ENCODE data around the gene TMED10.
A peak's percentile ranks its signal among the peaks of the same experiment; 100 is the strongest.

The TMED10 gene

GRCh38 chr14:75217508-75218206 lies 41.2 kb upstream of the TMED10 start:
- Mint-ChIP-seq H3K9me3 (no peaks in the 10 kb centered on the region), H3K27ac (no peak overlapping the region), H3K27me3 (ENCODE audit: low read depth) (no peaks in the 10 kb centered on the region), H3K36me3 (ENCODE audit: low read depth) (no peaks in the 10 kb centered on the region), H3K4me3 (no peak overlapping the region), H3K4me1 (no peaks in the 10 kb centered on the region)
- TF ChIP-seq CTCF (IDR thresholded peaks at IDR 0.05; ENCODE audit: unreplicated experiment in 3 of 3) = no peak

- H3K36me3 Mint-ChIP-seq (ENCODE audit: low read depth) = no peaks in the 10 kb centered on the region
- no peak overlapping the region for H3K4me3 Mint-ChIP-seq
- H3K27me3 Mint-ChIP-seq (ENCODE audit: low read depth) = no peaks in the 10 kb centered on the region
- H3K27ac Mint-ChIP-seq = no peak overlapping the region
- no peaks in the 10 kb centered on the region for H3K9me3 Mint-ChIP-seq
- no peak for TF ChIP-seq CTCF (IDR thresholded peaks at IDR 0.05; ENCODE audit: unreplicated experiment in 3 of 3)
- no peaks in the 10 kb centered on the region for H3K4me1 Mint-ChIP-seq
These were observed 40.1 kb upstream of the TMED10 start for GRCh38 chr14:75216427-75217006.

GRCh38 chr14:75215520-75215919 lies 39.1 kb upstream of the TMED10 start:
- Mint-ChIP-seq H3K27me3 (ENCODE audit: low read depth) (no peaks in the 10 kb centered on the region), H3K36me3 (ENCODE audit: low read depth) (no peaks in the 10 kb centered on the region), H3K27ac (no peak overlapping the region), H3K4me1 (no peaks in the 10 kb centered on the region), H3K9me3 (no peaks in the 10 kb centered on the region), H3K4me3 (no peak overlapping the region)
- TF ChIP-seq CTCF (IDR thresholded peaks at IDR 0.05; ENCODE audit: unreplicated experiment in 3 of 3) = no peak

GRCh38 chr14:75214558-75214957 lies 38.1 kb upstream of the TMED10 start:
- H3K4me3 Mint-ChIP-seq = no peak overlapping the region
- H3K4me1 Mint-ChIP-seq = no peaks in the 10 kb centered on the region
- TF ChIP-seq CTCF (IDR thresholded peaks at IDR 0.05; ENCODE audit: unreplicated experiment in 3 of 3) = no peak
- H3K27ac Mint-ChIP-seq = no peak overlapping the region
- no peaks in the 10 kb centered on the region for H3K27me3 Mint-ChIP-seq (ENCODE audit: low read depth)
- H3K36me3 Mint-ChIP-seq (ENCODE audit: low read depth) = no peaks in the 10 kb centered on the region
- no peaks in the 10 kb centered on the region for H3K9me3 Mint-ChIP-seq

GRCh38 chr14:75213172-75213571 lies 36.8 kb upstream of the TMED10 start:
- TF ChIP-seq CTCF (IDR thresholded peaks at IDR 0.05; ENCODE audit: unreplicated experiment in 3 of 3) = no peak
- Mint-ChIP-seq H3K27me3 (ENCODE audit: low read depth) (no peaks in the 10 kb centered on the region), H3K36me3 (ENCODE audit: low read depth) (no peaks in the 10 kb centered on the region), H3K4me1 (no peaks in the 10 kb centered on the region), H3K4me3 (no peak overlapping the region), H3K27ac (no peak overlapping the region), H3K9me3 (no peaks in the 10 kb centered on the region)

GRCh38 chr14:75208843-75209242 lies 32.4 kb upstream of the TMED10 start:
- Mint-ChIP-seq H3K9me3 (no peaks in the 10 kb centered on the region), H3K27me3 (ENCODE audit: low read depth) (peaks cover 4% of the 10 kb centered on the region), H3K36me3 (ENCODE audit: low read depth) (no peaks in the 10 kb centered on the region), H3K4me1 (no peaks in the 10 kb centered on the region), H3K4me3 (no peak overlapping the region), H3K27ac (peak overlapping the region in 1 of 3 experiments; percentile 23)
- TF ChIP-seq CTCF (IDR thresholded peaks at IDR 0.05; ENCODE audit: unreplicated experiment in 3 of 3) = no peak
